WERI-Rb-1 (cell line): ENCODE measurements around the gene UMODL1.

Experiments
- DNase-seq: peaks from one replicate; pipeline ENCODE4 v3.0.0-alpha.2; 2020
- H3K27ac ChIP-seq: fragments of 250-450 bp; sonication (Bioruptor Pico); 2 replicates; pipeline ENCODE4 v1.5.1; 2020; ENCODE audit warnings: mild to moderate bottlenecking, moderate library complexity
- H3K27me3 ChIP-seq: fragments of 250-450 bp; sonication (Bioruptor Pico); 2 replicates; pipeline ENCODE4 v1.5.1; 2021; ENCODE audit warnings: mild to moderate bottlenecking, low read depth, moderate library complexity; ENCODE audit not compliant: insufficient read depth, severe bottlenecking
- H3K36me3 ChIP-seq: fragments of 250-450 bp; sonication (Bioruptor Pico); 2 replicates; pipeline ENCODE4 v1.5.1; 2020; ENCODE audit warnings: mild to moderate bottlenecking, moderate library complexity
- H3K4me3 ChIP-seq: 2 replicates; pipeline ENCODE4 v1.5.1; 2011; ENCODE audit warnings: low read depth, mild to moderate bottlenecking, control low read depth, low read length
- H3K9me3 ChIP-seq: fragments of 250-450 bp; sonication (Bioruptor Pico); 2 replicates; pipeline ENCODE4 v1.5.1; 2021; ENCODE audit warnings: mild to moderate bottlenecking, moderate library complexity; ENCODE audit not compliant: severe bottlenecking
- CTCF ChIP-seq: IDR thresholded peaks from 2 replicates; pipeline ENCODE4 v1.5.1; 2011; ENCODE audit warnings: low read depth, mild to moderate bottlenecking, control low read depth, inconsistent platforms, low read length

Gene UMODL1

GRCh38 chr21:42095581-42095980, 24.5 kb downstream of the UMODL1 start:
- Histone ChIP-seq H3K27ac (no peak overlapping the region), H3K9me3 (peaks cover 18% of the 10 kb centered on the region), H3K27me3 (no peaks in the 10 kb centered on the region), H3K36me3 (no peaks in the 10 kb centered on the region; the same call in 1 of the 2 replicates), H3K4me3 (no peak overlapping the region)
- TF ChIP-seq CTCF = no peak
- no peak for DNase-seq

GRCh38 chr21:42096566-42096965, 25.4 kb downstream of the UMODL1 start:
- H3K36me3 ChIP-seq = no peaks in the 10 kb centered on the region; the same call in 1 of the 2 replicates
- peaks cover 18% of the 10 kb centered on the region for H3K9me3 ChIP-seq
- no peaks in the 10 kb centered on the region for H3K27me3 ChIP-seq
- DNase-seq = no peak
- no peak overlapping the region for H3K27ac ChIP-seq
- H3K4me3 ChIP-seq = no peak overlapping the region
- no peak for TF ChIP-seq CTCF

DNA sequence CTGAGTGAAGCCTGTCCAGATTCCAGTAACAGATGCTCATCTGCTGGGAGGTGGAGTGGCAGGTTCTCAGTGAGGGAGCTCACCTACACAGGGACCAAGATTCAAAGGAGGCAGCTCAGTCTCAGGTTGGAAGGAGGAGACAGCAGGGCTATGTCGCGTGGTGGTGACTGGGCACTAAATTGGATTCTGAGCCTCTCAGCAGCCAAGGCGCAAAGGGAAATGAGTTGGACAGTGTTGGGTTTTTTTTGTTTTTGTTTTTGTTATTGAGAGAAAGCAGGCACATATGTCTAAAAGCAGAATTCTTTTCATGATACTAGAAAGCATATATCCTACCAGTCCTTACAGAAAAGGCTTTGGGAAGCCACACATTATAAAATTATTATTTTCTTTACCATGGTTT, 26.2 kb downstream of the UMODL1 start:
- no peak overlapping the region for H3K4me3 ChIP-seq
- no peaks in the 10 kb centered on the region for H3K27me3 ChIP-seq
- no peaks in the 10 kb centered on the region for H3K36me3 ChIP-seq
- H3K9me3 ChIP-seq = peaks cover 18% of the 10 kb centered on the region
- H3K27ac ChIP-seq = no peak overlapping the region
- DNase-seq = no peak
- no peak for TF ChIP-seq CTCF

DNA sequence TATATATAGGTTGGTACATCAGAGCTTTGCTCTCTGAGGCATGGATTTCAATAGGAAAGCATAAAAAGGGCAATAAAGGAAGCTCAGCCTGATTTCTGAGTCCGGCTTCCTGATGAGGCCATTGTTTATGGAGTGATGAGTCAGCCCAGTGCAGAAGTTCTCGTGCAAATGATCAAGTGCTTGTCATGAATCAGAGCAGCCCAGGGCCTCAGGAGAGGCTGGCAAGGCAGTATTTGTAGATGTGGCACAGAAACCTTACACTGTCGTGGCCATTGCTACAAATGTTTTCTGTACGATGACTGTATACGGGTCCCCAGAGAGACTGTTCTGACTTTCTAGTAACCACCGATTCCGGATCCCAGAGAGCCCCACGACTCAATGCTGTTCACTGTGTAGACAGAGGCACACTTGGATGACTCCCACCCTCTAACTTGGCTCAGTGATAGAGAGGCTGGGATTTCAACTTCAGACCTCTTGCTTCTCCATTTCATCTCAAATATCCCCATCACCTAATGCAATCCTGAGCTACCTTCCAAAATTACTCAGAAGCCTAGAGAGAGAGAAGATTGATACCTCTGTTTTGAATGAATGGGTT, 26.8 kb downstream of the UMODL1 start:
- no peak for DNase-seq
- no peak for TF ChIP-seq CTCF
- H3K27me3 ChIP-seq = no peaks in the 10 kb centered on the region
- no peaks in the 10 kb centered on the region for H3K36me3 ChIP-seq
- no peak overlapping the region for H3K27ac ChIP-seq
- peaks cover 18% of the 10 kb centered on the region for H3K9me3 ChIP-seq
- H3K4me3 ChIP-seq = no peak overlapping the region

DNA sequence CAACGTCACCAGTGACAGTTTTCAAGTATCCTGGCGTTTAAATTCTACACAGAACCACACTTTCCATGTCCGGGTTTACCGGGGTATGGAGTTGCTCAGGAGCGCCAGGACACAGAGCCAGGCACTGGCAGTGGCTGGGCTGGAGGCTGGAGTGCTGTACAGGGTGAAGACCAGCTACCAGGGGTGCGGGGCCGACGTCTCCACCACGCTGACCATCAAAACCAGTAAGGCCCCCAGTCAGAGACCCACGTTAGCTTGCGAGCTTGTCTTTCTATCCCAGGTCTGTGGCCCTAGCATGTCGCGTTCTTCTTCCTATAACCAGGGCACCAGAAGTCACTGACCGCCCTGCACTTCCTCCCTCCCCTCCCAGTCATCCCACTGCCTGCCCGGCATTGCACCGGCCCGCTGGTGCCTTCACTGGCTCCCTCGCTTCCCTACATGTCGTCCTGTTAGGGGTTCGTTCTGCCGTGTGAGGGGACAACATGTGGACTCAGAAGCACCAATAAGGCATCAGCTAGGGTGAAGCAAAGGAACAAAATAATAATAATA, 27.9 kb downstream of the UMODL1 start:
- Histone ChIP-seq H3K9me3 (peaks cover 15% of the 10 kb centered on the region), H3K36me3 (no peaks in the 10 kb centered on the region), H3K4me3 (no peak overlapping the region), H3K27me3 (no peaks in the 10 kb centered on the region), H3K27ac (no peak overlapping the region)
- no peak for DNase-seq
- TF ChIP-seq CTCF = no peak

GRCh38 chr21:42101246-42101645, 30.1 kb downstream of the UMODL1 start:
- no peaks in the 10 kb centered on the region for H3K36me3 ChIP-seq
- no peak for DNase-seq
- H3K27ac ChIP-seq = no peak overlapping the region
- no peak overlapping the region for H3K4me3 ChIP-seq
- no peaks in the 10 kb centered on the region for H3K9me3 ChIP-seq
- no peak for TF ChIP-seq CTCF
- H3K27me3 ChIP-seq = no peaks in the 10 kb centered on the region
